ENCODE data around the gene LGALS9. TPM values are rescaled to one million over a fixed set of nuclear protein-coding genes. Genes with fewer than 3 reads are reported as not detected.
"Not testable (repeated sequence)": the region's sequence is repeated elsewhere in the genome, so short reads cannot be mapped to it uniquely, and the experiment has no call there.

LGALS9 gene
- total RNA-seq, 1 donor from 2014 or later: 0.41 TPM

GRCh38 chr17:27669850-27670249 lies 38.9 kb downstream of the LGALS9 start:
- DNase-seq (ENCODE audit: low spot score in 2 of 2): no peak
- no peak for FAIRE-seq

DNA sequence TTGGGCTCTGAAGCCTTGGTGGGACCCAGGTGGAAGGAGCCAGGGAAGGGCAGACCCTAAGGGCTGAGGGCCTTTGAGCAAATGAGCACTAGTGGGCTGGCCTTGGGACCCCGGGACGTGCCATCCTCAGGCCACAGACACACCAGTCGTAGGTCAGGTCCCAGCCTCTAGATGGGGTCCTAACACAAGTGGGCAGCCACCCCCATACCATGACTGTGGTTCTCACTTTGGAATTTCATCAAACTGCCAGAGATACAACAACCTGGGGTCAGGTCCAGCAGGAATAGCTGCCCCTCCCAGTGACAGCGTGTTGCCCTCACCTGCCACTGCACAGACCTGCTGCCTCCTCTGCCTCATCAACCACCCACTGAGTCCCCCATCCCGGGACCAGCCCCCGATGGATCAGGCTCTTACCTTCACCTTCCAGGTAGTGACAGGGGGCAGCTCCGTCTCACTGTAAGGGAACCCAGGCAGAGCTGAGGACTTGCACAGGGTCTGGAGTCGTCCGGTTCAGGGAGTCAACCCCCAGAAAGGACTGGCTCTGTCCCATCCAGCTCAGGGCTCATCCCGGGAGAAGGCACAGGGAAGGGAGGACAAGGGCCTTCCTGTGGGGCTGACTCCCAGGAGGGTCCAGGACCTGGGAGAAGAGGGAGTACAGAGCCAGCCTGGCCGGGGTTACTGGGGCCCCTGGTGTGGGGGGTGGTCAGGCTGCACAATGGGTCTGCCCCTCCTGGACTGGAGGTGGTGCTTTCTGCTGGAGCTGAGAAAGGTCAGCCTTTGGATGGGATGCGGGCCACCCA lies 40.0 kb downstream of the LGALS9 start:
- DNase-seq (ENCODE audit: low spot score in 2 of 2) (no peak), FAIRE-seq (no peak)

DNA sequence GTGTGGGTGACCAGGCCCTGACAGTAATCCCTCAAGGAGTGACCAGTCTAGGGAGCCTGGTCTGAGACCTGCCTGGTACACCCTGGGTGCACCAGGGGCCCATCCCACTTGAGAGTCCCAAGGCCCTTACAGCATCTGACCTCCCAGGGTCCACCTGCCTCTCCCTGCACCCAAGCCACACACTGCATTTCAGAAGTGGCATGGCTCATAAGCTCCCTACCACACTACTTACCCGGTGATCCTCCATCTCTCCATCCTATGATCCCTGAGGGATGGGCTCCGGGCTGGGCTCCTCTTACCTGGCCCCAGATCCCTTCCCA lies 40.6 kb downstream of the LGALS9 start:
- DNase-seq (ENCODE audit: low spot score in 2 of 2): no peak
- FAIRE-seq: no peak

GRCh38 chr17:27671977-27672480 lies 41.0 kb downstream of the LGALS9 start:
- FAIRE-seq; DNase-seq (ENCODE audit: low spot score in 2 of 2): not testable (repeated sequence)

GRCh38 chr17:27674335-27674734 lies 43.3 kb downstream of the LGALS9 start:
- no peak for FAIRE-seq
- no peak for DNase-seq (ENCODE audit: low spot score in 2 of 2)

DNA sequence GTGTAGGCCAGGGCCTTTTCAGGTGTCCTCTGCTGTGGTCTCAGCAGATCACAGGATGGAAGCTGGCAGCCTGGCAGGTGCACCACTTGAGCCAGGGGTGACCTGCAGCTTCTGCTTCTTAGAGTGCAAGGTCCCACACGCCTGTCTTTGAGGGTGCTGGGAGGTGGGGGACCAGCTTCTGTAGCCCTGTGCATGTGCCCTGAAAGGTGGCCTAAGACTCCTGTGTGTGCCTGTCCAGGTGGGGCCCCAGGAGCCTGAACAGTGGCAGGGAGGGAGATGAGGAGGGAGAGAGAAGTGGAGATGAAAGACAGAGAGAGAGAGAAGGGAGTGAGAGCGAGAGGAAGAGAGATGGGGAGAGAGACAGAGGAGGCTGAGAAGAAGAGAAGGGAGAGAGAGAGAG lies 46.2 kb downstream of the LGALS9 start:
- no peak for DNase-seq (ENCODE audit: low spot score in 2 of 2)
- FAIRE-seq: no peak

GRCh38 chr17:27686322-27686721 lies 55.3 kb downstream of the LGALS9 start:
- not testable (repeated sequence) for FAIRE-seq; DNase-seq (ENCODE audit: low spot score in 2 of 2)

DNA sequence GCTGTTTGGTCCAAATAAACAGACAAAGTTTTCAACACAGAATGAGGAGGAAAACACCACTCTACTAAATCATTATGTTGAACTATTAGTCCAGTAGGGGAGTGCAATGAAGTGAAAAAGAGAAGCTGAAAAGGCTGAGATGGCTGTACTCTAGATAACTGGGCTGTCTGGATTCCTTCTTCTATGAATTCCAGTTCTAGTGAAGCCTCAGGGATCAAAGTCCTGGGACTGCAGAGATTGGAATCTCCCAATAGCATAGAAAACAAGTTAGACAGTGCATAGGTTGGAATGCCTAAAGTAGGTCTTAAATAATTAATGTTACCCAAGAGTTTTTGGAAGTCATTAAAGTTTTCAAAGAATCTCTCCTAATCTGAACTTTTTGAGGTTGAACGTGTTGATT lies 59.9 kb downstream of the LGALS9 start:
- DNase-seq (ENCODE audit: low spot score in 2 of 2) (no peak), FAIRE-seq (no peak)

- DNase-seq (ENCODE audit: low spot score in 2 of 2): not testable (repeated sequence)
These were observed 64.3 kb downstream of the LGALS9 start for GRCh38 chr17:27695254-27695814.

More at GRCh38 chr17:27695254-27695814, 64.3 kb downstream of the LGALS9 start:
- FAIRE-seq: not testable (repeated sequence)

Small RNA genes within 50 kb of the gene (small RNA-seq; reads per million reads assigned to genes)
- gene AC015688.1 (not detected), gene AC015688.2 (not detected), gene AC015688.5 (not detected), gene CPDP1 (not detected)

Other genes with a start within 250 kb of the LGALS9 start
- gene KSR1, start 174.7 kb upstream of the LGALS9 start, total RNA-seq: 12.6 TPM
- 1.2 TPM for gene NOS2, start 169.3 kb downstream of the LGALS9 start, total RNA-seq

Measured in frontal cortex (tissue), 4 donors.